Erythroblast (primary cell): ENCODE measurements around the gene BAX.

Source experiments
- GATA1 ChIP-seq: IDR thresholded peaks from 2 replicates; pipeline ENCODE4 v1.6.1; 2011; ENCODE audit warnings: low read depth, mild to moderate bottlenecking, control low read depth, low read length, moderate library complexity
- POLR2A ChIP-seq: IDR thresholded peaks from 2 replicates; pipeline ENCODE4 v1.6.1; 2011; ENCODE audit warnings: mild to moderate bottlenecking, low read length

GRCh38 chr19:48953990-48954594 lies 583 bp upstream of the BAX start:
- no peak for TF ChIP-seq POLR2A
- TF ChIP-seq GATA1: no peak
